Measurements from ENCODE around the gene CDC5L. TPM values are rescaled to one million over a fixed set of nuclear protein-coding genes. Genes with fewer than 3 reads are reported as not detected.

The CDC5L gene
- total RNA-seq, 1 experiment from 2014 or later, result 24.6 TPM

- no peak for TF ChIP-seq EZH2phosphoT487 (IDR thresholded peaks at IDR 0.05; ENCODE audit: borderline replicate concordance)
Measured at GRCh38 chr6:44425951-44426350, 38.4 kb downstream of the CDC5L start (continued).

GRCh38 chr6:44428682-44429081 lies 41.2 kb downstream of the CDC5L start:
- ChIA-PET CTCF (interaction anchor here (1.2 to 2.4 kb wide), 5 partner anchors 9 to 42 kb away, joined by 3 to 7 read pairs (median 5); partner anchors contain the start of gene CDC5L), RAD21 (ENCODE audit: low non-redundant PET in 1 of 2, low total read pairs in 2 of 2, uncharacterized antibody in 2 of 2, unreplicated experiment in 2 of 2) (interaction anchor here in 1 of 2 experiments (0.7 kb wide), 1 partner anchor 25 kb away, joined by 3 read pairs; no protein-coding TSS in a partner anchor), POLR2A (no interaction called here)
- H3K36me3 ChIP-seq (ENCODE audit: control insufficient read depth in 1 of 2, insufficient read depth in 2 of 2, low read length in 2 of 2), result peaks cover 26 to 28% of the 10 kb centered on the region in 2 experiments; a peak in 3 of 4 replicates
- ATAC-seq (no peak), DNase-seq (ENCODE audit: low read depth, low spot score) (no peak)
- H3K9me2 ChIP-seq (ENCODE audit: insufficient read depth), result no peaks in the 10 kb centered on the region
- H3K27ac ChIP-seq (ENCODE audit: low read depth, low read length), result no peak overlapping the region
- no peak overlapping the region for H3K9ac ChIP-seq (ENCODE audit: low read length)
- intact Hi-C loops (cut with micrococcal nuclease), result no loop called here
- H3K4me1 ChIP-seq (ENCODE audit: control insufficient read depth in 1 of 2, insufficient read depth in 2 of 2, low read length in 2 of 2), result peaks cover 3% of the 10 kb centered on the region in 2 experiments; a peak in 1 of 4 replicates
- no peaks in the 10 kb centered on the region for H3K9me3 ChIP-seq (ENCODE audit: control insufficient read depth in 1 of 2, insufficient read depth in 1 of 2, low read depth in 1 of 2, low read length in 2 of 2)
- BruUV-seq (replicated peaks), result no TSS peak
- H3K79me2 ChIP-seq (ENCODE audit: insufficient read depth, low read length), result peaks cover 9% of the 10 kb centered on the region; the same call in 1 of the 2 replicates
- no peak overlapping the region for H3K4me2 ChIP-seq (ENCODE audit: low read length)
- H3K27me3 ChIP-seq (ENCODE audit: insufficient read depth, low read length), result no peaks in the 10 kb centered on the region
- no peak for TF ChIP-seq SIN3A (IDR thresholded peaks at IDR 0.05; ENCODE audit: low read depth)
- TF ChIP-seq MAX (IDR thresholded peaks at IDR 0.05), result no peak
- TF ChIP-seq RAD21 (IDR thresholded peaks at IDR 0.05; ENCODE audit: low read depth), result no peak
- TF ChIP-seq REST (IDR thresholded peaks at IDR 0.05; ENCODE audit: low read depth), result no peak
- TF ChIP-seq CTCF (IDR thresholded peaks at IDR 0.05 in 2 of 3, conservative IDR thresholded peaks at IDR 0.05 in 1 of 3; ENCODE audit: borderline replicate concordance in 1 of 3, insufficient read depth in 1 of 3, low read depth in 2 of 3, low read length in 2 of 3), result no peak
- TF ChIP-seq SRF (IDR thresholded peaks at IDR 0.05; ENCODE audit: low read depth), result no peak
- no peak for TF ChIP-seq POLR2A (IDR thresholded peaks at IDR 0.05; ENCODE audit: borderline replicate concordance, extremely low read depth, insufficient read depth, insufficient read length)
- no peak for TF ChIP-seq SP1 (IDR thresholded peaks at IDR 0.05; ENCODE audit: low read depth)
- no peak for TF ChIP-seq ZNF274 (IDR thresholded peaks at IDR 0.05; ENCODE audit: low read depth, low read length)
- no peak for TF ChIP-seq POLR2AphosphoS5 (IDR thresholded peaks at IDR 0.05; ENCODE audit: low read depth, low read length)
- TF ChIP-seq EZH2phosphoT487 (IDR thresholded peaks at IDR 0.05; ENCODE audit: borderline replicate concordance), result no peak
- TF ChIP-seq TCF7L2 (IDR thresholded peaks at IDR 0.05; ENCODE audit: borderline replicate concordance, extremely low read depth, insufficient read depth, insufficient read length), result no peak
- no peak for TF ChIP-seq ZBTB33 (IDR thresholded peaks at IDR 0.05; ENCODE audit: extremely low read depth, insufficient replicate concordance, low read length)
- no peak for TF ChIP-seq EGR1 (IDR thresholded peaks at IDR 0.05; ENCODE audit: low read depth)
- TF ChIP-seq ATF3 (IDR thresholded peaks at IDR 0.05), result no peak
- TF ChIP-seq EZH2 (IDR thresholded peaks at IDR 0.05), result no peak
- no peak for TF ChIP-seq YY1 (IDR thresholded peaks at IDR 0.05; ENCODE audit: extremely low read depth, insufficient replicate concordance, low read depth, low read length)
- H2AFZ ChIP-seq (ENCODE audit: low read depth, low read length, poor library complexity, severe bottlenecking), result no peak overlapping the region
- peaks cover 4% of the 10 kb centered on the region; the same call in 1 of the 2 replicates for H4K20me1 ChIP-seq (ENCODE audit: insufficient read depth)
- H3K4me3 ChIP-seq (replicated peaks in 1 of 2; ENCODE audit: low read depth in 1 of 2, low read length in 2 of 2), result no peak overlapping the region
